ENCODE data around the gene CLCN6. TPM values are rescaled to one million over a fixed set of nuclear protein-coding genes. Genes with fewer than 3 reads are reported as not detected.

Gene CLCN6
- total and polyA plus RNA-seq, 2 of the 13 experiments (the other 11 are each of a cell fraction or from before 2014, with no cell fraction given): 14.9 to 19.3 TPM

GRCh38 chr1:11858968-11859871, 53.2 kb downstream of the CLCN6 start (continued):
- TF ChIP-seq ZNF609 (CRISPR knock-in tag; IDR thresholded peaks at IDR 0.05; ENCODE audit: borderline replicate concordance): 0 out of 2 replicates have a peak, but pooled peaks have one; percentile 53
- no peak for TF ChIP-seq ARID3A (IDR thresholded peaks at IDR 0.05; ENCODE audit: low read depth, low read length)
- TF ChIP-seq ZNF674 (CRISPR knock-in tag; IDR thresholded peaks at IDR 0.05; ENCODE audit: low read depth): peak; percentile 80; the same call in 1 of the 2 replicates
- no peak for TF ChIP-seq ZNF20 (CRISPR knock-in tag; IDR thresholded peaks at IDR 0.05)
- no peak for TF ChIP-seq NPAS2 (CRISPR knock-in tag; IDR thresholded peaks at IDR 0.05; ENCODE audit: borderline replicate concordance)
- TF ChIP-seq ZBTB34 (CRISPR knock-in tag; IDR thresholded peaks at IDR 0.05): no peak
- TF ChIP-seq ZNF354B (CRISPR knock-in tag; IDR thresholded peaks at IDR 0.05): no peak
- TF ChIP-seq MATR3 (CRISPR knock-in tag; IDR thresholded peaks at IDR 0.05): no peak
- peak; percentile 93 for TF ChIP-seq ZNF878 (CRISPR knock-in tag; IDR thresholded peaks at IDR 0.05)
- peak; percentile 85 for TF ChIP-seq ARID4A (CRISPR knock-in tag; IDR thresholded peaks at IDR 0.05; ENCODE audit: borderline replicate concordance)
- no peak for TF ChIP-seq ZBTB4 (CRISPR knock-in tag; IDR thresholded peaks at IDR 0.05; ENCODE audit: borderline replicate concordance)

Data from HepG2 (cell line).